ENCODE data around the gene WDR82.

DNA sequence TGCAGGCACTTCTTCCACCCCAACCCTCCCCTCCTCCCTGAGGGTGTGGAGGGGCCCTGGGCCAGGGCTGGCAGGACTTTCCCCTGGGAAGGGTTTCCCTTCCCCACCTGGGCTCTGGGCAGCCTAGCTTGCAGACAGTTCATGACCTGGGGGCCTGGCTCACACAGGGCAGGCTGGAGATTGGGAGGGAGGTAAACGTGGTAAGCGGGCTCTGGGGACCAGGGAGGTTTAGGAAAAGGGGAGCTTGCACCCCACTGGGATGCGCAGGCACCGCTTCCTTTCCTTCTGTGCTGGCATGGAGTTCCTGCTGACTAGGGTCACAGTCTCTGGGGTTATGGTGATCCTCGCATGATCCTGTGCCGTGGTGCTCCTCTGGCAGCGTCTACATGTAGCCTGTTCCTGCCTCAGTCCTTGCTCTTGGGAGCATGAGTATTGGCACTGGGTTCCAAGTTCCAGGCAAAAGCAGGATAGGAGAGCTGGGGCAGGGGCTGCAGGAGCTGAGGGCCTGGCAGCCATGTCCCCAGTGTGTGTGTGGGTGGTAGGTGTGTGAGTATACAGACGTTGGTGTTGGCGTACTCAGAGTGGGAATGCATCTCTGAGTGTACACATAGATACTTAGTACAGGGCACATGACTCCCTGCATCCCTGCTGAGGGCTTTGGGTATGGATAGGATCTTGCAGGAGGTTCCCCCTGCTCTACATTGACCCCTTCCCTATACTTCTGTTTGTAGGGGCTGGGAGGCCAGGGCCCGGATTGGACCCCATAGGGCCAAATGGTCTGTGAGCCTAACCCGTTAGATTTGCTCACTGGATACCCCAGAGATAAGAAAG, 16.1 kb upstream of the WDR82 start:
- no peak for TF ChIP-seq CSDC2 (CRISPR knock-in tag; IDR thresholded peaks at IDR 0.05)
- TF ChIP-seq, protein P1, sequence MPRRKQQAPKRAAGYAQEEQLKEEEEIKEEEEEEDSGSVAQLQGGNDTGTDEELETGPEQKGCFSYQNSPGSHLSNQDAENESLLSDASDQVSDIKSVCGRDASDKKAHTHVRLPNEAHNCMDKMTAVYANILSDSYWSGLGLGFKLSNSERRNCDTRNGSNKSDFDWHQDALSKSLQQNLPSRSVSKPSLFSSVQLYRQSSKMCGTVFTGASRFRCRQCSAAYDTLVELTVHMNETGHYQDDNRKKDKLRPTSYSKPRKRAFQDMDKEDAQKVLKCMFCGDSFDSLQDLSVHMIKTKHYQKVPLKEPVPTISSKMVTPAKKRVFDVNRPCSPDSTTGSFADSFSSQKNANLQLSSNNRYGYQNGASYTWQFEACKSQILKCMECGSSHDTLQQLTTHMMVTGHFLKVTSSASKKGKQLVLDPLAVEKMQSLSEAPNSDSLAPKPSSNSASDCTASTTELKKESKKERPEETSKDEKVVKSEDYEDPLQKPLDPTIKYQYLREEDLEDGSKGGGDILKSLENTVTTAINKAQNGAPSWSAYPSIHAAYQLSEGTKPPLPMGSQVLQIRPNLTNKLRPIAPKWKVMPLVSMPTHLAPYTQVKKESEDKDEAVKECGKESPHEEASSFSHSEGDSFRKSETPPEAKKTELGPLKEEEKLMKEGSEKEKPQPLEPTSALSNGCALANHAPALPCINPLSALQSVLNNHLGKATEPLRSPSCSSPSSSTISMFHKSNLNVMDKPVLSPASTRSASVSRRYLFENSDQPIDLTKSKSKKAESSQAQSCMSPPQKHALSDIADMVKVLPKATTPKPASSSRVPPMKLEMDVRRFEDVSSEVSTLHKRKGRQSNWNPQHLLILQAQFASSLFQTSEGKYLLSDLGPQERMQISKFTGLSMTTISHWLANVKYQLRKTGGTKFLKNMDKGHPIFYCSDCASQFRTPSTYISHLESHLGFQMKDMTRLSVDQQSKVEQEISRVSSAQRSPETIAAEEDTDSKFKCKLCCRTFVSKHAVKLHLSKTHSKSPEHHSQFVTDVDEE (CRISPR knock-in tag; IDR thresholded peaks at IDR 0.05): no peak
- no peak for TF ChIP-seq PPARA (CRISPR knock-in tag; IDR thresholded peaks at IDR 0.05; ENCODE audit: borderline replicate concordance)
- TF ChIP-seq ZFP3 (CRISPR knock-in tag; IDR thresholded peaks at IDR 0.05): no peak
- no peak for TF ChIP-seq ZNF565 (CRISPR knock-in tag; conservative IDR thresholded peaks at IDR 0.05; ENCODE audit: low read depth)
- TF ChIP-seq, protein P2, sequence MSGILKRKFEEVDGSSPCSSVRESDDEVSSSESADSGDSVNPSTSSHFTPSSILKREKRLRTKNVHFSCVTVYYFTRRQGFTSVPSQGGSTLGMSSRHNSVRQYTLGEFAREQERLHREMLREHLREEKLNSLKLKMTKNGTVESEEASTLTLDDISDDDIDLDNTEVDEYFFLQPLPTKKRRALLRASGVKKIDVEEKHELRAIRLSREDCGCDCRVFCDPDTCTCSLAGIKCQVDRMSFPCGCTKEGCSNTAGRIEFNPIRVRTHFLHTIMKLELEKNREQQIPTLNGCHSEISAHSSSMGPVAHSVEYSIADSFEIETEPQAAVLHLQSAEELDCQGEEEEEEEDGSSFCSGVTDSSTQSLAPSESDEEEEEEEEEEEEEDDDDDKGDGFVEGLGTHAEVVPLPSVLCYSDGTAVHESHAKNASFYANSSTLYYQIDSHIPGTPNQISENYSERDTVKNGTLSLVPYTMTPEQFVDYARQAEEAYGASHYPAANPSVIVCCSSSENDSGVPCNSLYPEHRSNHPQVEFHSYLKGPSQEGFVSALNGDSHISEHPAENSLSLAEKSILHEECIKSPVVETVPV (CRISPR knock-in tag; IDR thresholded peaks at IDR 0.05): no peak
- no peak for TF ChIP-seq ISL1 (CRISPR knock-in tag; IDR thresholded peaks at IDR 0.05)
- TF ChIP-seq, protein P3, sequence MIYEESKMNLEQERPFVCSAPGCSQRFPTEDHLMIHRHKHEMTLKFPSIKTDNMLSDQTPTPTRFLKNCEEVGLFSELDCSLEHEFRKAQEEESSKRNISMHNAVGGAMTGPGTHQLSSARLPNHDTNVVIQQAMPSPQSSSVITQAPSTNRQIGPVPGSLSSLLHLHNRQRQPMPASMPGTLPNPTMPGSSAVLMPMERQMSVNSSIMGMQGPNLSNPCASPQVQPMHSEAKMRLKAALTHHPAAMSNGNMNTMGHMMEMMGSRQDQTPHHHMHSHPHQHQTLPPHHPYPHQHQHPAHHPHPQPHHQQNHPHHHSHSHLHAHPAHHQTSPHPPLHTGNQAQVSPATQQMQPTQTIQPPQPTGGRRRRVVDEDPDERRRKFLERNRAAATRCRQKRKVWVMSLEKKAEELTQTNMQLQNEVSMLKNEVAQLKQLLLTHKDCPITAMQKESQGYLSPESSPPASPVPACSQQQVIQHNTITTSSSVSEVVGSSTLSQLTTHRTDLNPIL (CRISPR knock-in tag; IDR thresholded peaks at IDR 0.05; ENCODE audit: low read depth): no peak
- no peak for TF ChIP-seq ZNF8 (CRISPR knock-in tag; IDR thresholded peaks at IDR 0.05)
- TF ChIP-seq, protein P4, sequence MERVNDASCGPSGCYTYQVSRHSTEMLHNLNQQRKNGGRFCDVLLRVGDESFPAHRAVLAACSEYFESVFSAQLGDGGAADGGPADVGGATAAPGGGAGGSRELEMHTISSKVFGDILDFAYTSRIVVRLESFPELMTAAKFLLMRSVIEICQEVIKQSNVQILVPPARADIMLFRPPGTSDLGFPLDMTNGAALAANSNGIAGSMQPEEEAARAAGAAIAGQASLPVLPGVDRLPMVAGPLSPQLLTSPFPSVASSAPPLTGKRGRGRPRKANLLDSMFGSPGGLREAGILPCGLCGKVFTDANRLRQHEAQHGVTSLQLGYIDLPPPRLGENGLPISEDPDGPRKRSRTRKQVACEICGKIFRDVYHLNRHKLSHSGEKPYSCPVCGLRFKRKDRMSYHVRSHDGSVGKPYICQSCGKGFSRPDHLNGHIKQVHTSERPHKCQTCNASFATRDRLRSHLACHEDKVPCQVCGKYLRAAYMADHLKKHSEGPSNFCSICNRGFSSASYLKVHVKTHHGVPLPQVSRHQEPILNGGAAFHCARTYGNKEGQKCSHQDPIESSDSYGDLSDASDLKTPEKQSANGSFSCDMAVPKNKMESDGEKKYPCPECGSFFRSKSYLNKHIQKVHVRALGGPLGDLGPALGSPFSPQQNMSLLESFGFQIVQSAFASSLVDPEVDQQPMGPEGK (CRISPR knock-in tag; IDR thresholded peaks at IDR 0.05; ENCODE audit: borderline replicate concordance): no peak
